ENCODE data around the gene GET3. TPM values are rescaled to one million over a fixed set of nuclear protein-coding genes. Genes with fewer than 3 reads are reported as not detected.

Gene GET3
- total RNA-seq, 1 experiment from 2014 or later = 110 TPM

- no peak for TF ChIP-seq PRRX2 (CRISPR knock-in tag; IDR thresholded peaks at IDR 0.05)
- no peak for TF ChIP-seq ZNF671 (CRISPR knock-in tag; IDR thresholded peaks at IDR 0.05)
- no peak for TF ChIP-seq MLX (CRISPR knock-in tag; IDR thresholded peaks at IDR 0.05)
Observed at GRCh38 chr19:12774588-12775555, 37.6 kb downstream of the GET3 start, which contains the start of gene HOOK2 (continued).

- DNase-seq (ENCODE audit: low spot score) = peak; percentile 91
- CTCF ChIA-PET = interaction anchor here (0.6 to 7.7 kb wide), 29 partner anchors 8 to 160 kb away, joined by 3 to 136 read pairs (median 7); partner anchors contain the start of genes BEST2, GCDH, GET3 and JUNB
- TF ChIP-seq USF1 (CRISPR knock-in tag; IDR thresholded peaks at IDR 0.05) (no peak), ARID4B (CRISPR knock-in tag; IDR thresholded peaks at IDR 0.05; ENCODE audit: borderline replicate concordance) (peak; percentile 75; the same call in 1 of the 2 replicates), CREM (CRISPR knock-in tag; IDR thresholded peaks at IDR 0.05) (peak; percentile 51; the same call in 1 of the 2 replicates), ZNF138 (CRISPR knock-in tag; conservative IDR thresholded peaks at IDR 0.05) (no peak), ATF1 (CRISPR knock-in tag; IDR thresholded peaks at IDR 0.05) (no peak), NR2C2 (CRISPR knock-in tag; IDR thresholded peaks at IDR 0.05) (no peak), PRDM15 (CRISPR knock-in tag; IDR thresholded peaks at IDR 0.05) (peak; percentile 72), FOXK1 (CRISPR knock-in tag; IDR thresholded peaks at IDR 0.05) (0 out of 2 replicates have a peak, but pooled peaks have one; percentile 29), RELA (CRISPR knock-in tag; IDR thresholded peaks at IDR 0.05; ENCODE audit: borderline replicate concordance) (no peak), ZNF532 (CRISPR knock-in tag; IDR thresholded peaks at IDR 0.05; ENCODE audit: borderline replicate concordance) (no peak), CTCF (IDR thresholded peaks at IDR 0.05) (peak; percentile 74), TEAD4 (CRISPR knock-in tag; IDR thresholded peaks at IDR 0.05) (peak; percentile 15; the same call in 1 of the 2 replicates), ZNF423 (CRISPR knock-in tag; IDR thresholded peaks at IDR 0.05) (no peak)
Observed at GRCh38 chr19:12777217-12778016, 40.1 kb downstream of the GET3 start.

More at GRCh38 chr19:12777217-12778016, 40.1 kb downstream of the GET3 start:
- H3K27me3 Mint-ChIP-seq (ENCODE audit: low read depth) = no peaks in the 10 kb centered on the region; the same call in 1 of the 2 replicates
- peaks cover 21% of the 10 kb centered on the region for H3K4me1 Mint-ChIP-seq
- H3K36me3 Mint-ChIP-seq = peaks cover 9% of the 10 kb centered on the region
- peak overlapping the region; percentile 49 for H3K27ac Mint-ChIP-seq
- H3K9me3 Mint-ChIP-seq = no peaks in the 10 kb centered on the region
- POLR2A ChIA-PET = interaction anchor here (1.0 to 3.0 kb wide), 6 partner anchors 10 to 103 kb away, joined by 3 to 29 read pairs (median 6); partner anchors contain the start of genes DNASE2 and JUNB
- peak; percentile 39 for ATAC-seq
- H3K4me3 Mint-ChIP-seq = peak overlapping the region; percentile 79
